GM12874 (cell line): Measurements from ENCODE around the gene PNN.

Experiments
- CTCF ChIP-seq: IDR thresholded peaks from 2 replicates; pipeline ENCODE4 v1.5.1; 2011; ENCODE audit warnings: low read depth, mild to moderate bottlenecking, control low read depth, low read length, moderate library complexity; ENCODE audit not compliant: insufficient read depth

The PNN gene

GRCh38 chr14:39218171-39218769 lies 43.2 kb downstream of the PNN start:
- no peak for TF ChIP-seq CTCF

- no peak for TF ChIP-seq CTCF
These were observed 44.0 kb downstream of the PNN start for GRCh38 chr14:39219075-39219499.

- no peak for TF ChIP-seq CTCF
These were observed 53.0 kb downstream of the PNN start for GRCh38 chr14:39228044-39228443.

GRCh38 chr14:39228509-39229221 lies 53.6 kb downstream of the PNN start:
- no peak for TF ChIP-seq CTCF

DNA sequence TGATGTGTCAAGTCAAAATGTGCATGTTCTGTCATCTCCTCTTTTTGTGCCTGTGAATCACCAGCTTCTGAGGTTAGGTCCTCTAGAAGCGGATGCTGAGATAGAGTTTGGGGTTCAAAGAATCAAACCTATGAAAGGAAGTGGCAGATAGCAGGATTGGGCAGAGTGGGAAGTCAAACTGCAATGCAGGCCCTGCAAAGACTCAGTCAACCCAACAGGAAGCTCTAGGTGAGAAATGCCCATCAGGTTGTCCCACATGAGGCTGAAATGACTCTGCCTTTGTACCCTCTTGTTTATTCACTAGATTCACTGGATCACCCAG lies 54.1 kb downstream of the PNN start:
- no peak for TF ChIP-seq CTCF

- no peak for TF ChIP-seq CTCF
These were observed 54.6 kb downstream of the PNN start for GRCh38 chr14:39229601-39230110.

- no peak for TF ChIP-seq CTCF
These were observed 55.5 kb downstream of the PNN start for GRCh38 chr14:39230416-39231035.
